Cortex of kidney (tissue), 1 donor: ENCODE results near the gene SEC14L3.

Experiments
- DNase-seq: peaks from one replicate; lab custom pipeline; 2025; lab: John Stamatoyannopoulos, UW

SEC14L3 gene

DNA sequence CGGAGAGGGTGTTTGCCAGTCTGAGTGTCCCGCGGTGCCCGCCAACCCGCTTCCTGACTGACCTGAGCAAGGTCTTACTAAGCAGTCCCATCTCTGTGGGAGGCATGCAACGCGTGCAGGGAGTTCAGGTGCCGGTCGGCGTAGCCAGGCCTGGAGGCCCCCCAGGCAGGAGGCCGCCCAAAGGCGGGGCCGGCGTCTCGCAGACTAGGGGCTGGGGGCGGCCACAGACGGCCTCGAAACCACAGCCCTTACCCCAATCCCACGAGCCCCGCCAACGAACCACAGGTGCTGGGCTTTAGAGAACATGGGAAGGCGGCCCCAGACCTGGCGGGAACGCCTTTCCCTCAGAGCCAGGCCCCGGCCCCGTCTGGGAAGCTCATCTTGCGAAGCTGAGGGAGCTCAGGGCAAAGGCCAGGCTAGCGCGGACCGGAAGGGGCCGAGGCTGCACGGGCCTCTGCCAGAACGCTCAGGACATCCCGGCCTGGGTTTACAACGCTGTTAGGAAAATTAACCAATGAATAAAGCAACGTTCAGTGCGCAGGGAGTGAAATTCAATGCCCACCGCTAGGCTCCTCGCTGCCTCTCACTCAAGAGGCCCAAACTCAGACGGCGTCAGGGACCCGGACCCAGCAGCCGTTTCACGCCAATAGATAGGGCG is 48.4 kb downstream of the SEC14L3 start:
- DNase-seq = no peak

DNA sequence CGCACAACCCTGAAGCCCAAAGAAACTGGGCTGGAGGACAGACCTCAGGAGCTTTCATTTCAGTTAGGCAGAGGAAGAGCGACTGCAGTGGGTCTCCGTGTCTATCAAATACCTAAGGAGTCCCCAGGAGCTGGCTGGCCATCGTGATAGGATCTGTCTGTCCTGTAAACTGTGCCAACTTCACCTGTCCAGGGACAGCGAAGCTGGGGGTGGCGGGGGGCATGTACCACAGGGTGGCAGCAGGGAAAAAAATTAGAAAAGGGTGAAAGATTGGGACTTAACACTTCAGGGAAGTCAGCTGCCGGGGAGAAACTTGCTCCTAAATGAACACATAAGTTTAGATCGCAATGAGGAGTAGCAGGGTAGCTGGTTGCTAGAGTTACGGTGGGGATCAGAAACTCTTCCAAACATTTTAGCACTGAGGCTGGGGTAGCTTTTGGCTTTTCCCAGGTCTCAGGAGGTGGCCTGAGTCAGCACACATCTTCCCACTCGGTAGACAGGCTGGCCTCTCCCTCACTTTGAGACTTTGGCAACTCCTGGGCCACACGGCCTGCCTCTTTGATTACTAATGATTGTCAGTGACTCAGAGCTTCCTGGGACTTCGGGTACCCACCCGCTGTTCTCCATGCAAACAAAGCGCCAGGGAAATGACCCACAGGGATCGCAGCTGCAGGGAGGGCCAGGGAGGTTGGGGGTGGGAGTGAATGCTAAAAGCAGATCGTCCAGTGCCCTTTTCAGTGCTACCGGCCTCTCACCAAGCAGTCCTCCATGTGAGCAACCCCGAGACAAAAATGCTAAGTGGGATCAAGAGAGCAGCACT is 49.1 kb downstream of the SEC14L3 start:
- DNase-seq = no peak

DNA sequence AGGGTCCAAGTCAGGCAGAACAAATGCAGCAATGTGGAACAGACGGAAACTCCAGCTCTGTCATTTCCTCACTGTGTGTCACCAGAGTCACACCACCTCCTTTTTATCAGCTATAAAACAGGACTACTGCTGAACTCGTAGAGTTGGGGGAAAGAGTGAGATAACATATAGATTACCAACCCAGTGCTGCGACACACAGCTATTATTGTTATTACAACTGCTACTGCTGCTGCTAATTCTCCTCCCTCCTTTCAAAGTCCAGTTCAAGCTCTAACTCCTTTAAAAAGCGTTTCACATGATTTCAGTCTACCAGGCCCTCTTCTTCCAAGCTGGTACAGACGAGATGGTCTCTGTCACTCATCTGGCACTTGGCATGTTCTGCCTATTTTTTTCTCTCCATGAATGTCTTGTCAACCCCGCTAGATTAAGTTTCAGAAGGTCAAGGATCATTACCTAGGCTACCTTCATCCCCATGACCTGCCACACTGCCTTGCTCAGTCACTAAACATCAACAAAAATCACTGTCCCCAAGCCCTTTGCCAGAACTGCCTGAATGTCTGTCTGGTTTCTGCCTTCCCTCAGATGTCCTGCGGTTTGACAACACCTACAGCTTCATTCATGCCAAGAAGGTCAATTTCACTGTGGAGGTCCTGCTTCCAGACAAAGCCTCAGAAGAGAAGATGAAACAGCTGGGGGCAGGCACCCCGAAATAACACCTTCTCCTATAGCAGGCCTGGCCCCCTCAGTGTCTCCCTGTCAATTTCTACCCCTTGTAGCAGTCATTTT is 49.9 kb downstream of the SEC14L3 start:
- no peak for DNase-seq

DNA sequence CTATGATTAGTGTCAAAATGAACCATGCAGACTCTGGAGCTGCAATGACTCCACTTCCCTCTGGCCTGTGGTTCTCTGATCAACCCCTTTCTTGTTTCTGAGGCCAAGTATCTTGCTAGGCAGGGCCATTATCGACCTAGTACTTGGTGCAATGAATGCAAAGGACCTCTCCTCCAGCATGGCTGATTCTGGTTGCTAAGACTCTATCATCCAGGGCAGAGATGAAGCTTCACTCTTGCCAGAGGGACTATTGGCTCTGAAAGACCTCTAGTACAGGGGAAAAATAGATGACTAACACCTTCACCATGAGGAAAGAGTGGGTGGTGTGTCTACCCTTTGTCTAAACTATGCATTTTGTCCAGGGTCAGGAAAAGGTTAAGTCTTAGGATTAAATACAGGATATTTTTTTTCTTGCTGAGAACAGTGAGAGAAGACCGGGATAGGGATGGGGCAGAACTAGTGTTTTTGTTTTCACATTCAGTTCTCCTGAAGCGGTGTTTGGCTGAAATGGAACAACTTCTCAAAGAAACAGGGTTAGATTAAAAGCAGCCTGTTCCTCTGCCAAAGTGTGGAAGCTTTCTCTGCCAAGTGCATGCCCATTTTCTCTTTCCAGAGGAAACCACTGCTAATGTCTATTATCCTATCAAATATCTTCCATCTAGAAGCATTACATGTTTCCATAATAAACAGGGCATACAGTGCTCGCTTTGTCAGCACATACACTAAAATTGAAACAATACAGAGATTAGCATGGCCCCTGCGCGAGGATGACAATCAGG is 51.3 kb downstream of the SEC14L3 start:
- no peak for DNase-seq

DNA sequence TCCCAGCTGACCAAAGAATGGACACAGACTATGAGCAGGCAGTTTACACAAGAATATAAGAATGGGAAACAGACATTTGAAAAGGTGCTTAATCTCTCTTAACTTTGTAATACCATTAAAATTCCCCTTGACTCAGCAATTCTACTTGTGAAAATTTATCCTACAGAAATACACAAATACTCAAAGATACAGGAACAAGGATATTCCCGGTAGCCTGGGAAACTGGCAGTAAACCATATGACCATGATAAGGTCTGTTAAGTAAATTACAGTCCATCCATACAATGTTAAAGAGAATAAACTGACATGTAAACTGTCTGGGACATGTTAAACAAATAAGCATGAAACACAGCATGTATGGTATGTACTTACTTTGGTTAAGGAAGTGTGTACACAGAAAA is 55.0 kb downstream of the SEC14L3 start:
- no peak for DNase-seq

DNA sequence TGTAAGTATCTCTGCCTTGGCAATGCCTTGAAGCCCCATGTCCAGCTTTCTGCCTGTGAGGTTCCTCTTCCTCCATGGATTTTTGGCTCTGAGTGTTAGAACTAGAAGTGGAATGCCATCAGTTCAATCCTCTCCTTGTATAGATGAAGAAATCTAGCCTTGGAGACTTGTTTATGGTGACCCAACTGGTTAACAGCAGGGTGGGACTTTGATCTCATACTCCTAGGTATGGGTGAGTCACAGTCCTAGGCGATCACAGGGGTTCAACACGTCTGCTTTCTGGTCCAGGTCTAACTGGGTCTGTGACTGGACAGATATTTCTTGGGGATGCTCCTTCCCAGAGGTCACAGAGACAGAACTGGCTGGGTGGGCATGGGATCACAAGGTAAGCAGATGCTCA is 55.4 kb downstream of the SEC14L3 start:
- no peak for DNase-seq

DNA sequence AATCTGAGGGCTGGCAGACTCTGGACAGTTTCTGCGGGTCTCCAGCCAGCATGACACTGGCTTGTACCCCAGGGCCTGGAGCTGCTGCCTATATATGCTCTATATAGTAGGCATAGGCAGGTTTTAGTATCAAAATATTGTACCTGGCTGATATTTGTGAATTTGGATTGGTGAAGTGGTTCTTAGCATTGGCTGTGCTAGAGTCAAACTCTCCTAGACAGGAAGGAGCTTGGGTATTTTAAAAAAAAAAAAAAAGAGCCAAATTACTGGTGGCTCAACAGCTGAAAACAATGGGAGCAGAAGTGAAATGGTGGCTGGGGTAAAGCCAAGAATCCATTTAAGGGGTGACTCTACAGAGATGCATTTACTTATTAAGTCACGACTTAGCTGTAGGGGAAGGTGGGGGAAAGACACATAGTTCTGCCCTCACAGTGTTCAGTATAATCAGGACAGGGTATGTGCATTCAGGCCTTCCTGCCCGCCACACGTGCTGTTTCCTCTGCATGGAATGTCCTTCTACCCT is 57.2 kb downstream of the SEC14L3 start:
- DNase-seq = no peak

DNA sequence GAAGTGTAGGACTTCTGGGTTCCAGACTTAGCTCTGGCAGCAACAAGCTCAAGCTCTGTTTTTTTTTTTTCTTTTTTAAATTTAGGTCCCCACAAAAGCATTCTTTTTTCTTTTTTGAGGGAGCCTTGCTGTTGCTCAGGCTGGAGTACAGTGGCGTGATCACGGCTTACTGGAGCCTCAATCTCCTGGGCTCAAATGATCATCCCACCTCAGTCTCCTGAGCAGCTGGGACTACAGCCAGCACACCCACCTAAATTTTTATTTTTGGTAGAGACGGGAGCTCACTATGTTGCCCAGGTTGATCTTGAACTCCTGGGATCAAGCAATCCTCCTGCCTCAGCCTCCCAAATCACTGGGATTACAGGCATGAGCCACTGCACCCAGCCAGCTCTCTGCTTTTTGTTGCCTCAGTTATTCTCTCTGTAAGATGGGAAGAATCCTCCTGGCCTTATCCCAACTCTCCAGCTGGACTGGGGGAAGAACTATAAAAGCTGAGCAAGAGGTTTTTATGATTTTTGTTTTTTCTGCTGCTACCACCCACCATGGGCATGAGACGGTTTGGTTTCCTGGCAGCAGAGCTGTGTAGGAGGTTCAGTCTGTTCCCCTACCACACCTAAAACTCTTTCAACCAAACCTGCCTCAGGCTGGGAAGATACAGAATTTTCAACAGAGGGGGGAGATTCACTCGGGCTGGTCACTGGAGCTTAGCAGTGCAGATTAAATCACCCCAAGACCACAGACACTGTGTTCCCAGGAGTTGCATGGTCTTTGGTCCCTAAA is 57.9 kb downstream of the SEC14L3 start:
- DNase-seq = no peak

DNA sequence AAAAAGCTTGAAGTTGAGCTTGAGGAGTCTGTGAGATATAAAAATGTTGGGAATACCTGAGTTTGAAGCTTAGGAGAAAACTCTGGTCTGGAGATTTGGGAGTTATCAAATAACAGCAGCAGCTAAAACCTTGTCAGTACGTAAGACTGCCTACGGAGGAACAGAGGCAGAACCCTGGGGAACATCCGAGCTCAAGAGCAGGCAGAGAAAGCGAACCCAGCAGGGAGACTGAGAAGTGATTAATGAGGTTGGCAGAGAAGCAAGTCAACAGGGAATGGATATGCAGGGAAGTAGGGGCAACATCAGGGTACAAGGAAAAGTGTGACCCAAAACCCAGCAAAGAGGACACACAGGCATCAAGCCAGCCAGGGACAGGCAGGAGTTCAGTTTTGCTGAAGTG is 58.8 kb downstream of the SEC14L3 start:
- DNase-seq = no peak

DNA sequence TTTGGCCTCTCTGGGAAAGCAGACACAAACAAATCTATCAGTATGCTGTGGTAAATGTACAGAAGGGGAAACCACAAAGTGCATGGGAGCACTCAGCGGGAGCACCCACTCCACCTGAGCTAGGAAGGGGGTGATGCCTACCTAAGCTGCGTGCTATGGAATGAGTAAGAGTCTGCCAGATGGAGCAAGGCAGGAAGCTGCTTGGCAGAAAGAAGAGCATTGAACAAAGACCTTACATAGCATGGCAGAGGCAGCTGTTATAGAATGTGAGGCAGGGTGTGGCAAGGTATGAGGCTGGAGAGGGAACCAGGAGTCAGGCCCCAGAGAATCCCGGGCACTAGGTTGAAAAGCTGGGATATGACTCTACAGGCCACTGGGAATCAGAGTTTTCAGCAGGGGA is 60.0 kb downstream of the SEC14L3 start:
- no peak for DNase-seq
